Activated CD8-positive, alpha-beta T cell treated with anti-CD3 and anti-CD28 coated beads for 36 hours (primary cell): ENCODE data around the gene CADM2. TPM values are rescaled to one million over a fixed set of nuclear protein-coding genes. Genes with fewer than 3 reads are reported as not detected.

Experiments
- ATAC-seq: fragments of 200-7000 bp; cut with Tn5 transposase; one replicate; pipeline ENCODE4 v1.10.0; 2021; ENCODE audit warnings: mild to moderate bottlenecking, moderate library complexity
- CTCF ChIA-PET: fragments of 350-600 bp; sonication (Branson Sonifier 250); formaldehyde crosslinking; loops from one replicate; lab custom pipeline; 2021; ENCODE audit warnings: antibody characterized with exemption; lab: Charles Lee
- POLR2A ChIA-PET: fragments of 350-600 bp; sonication (Branson Sonifier 250); formaldehyde crosslinking; loops from one replicate; lab custom pipeline; 2021; ENCODE audit warnings: antibody characterized with exemption; lab: Charles Lee
- DNase-seq: peaks from one replicate; pipeline ENCODE4 v3.0.0-alpha.2; 2020
- H3K27ac Mint-ChIP-seq: one replicate; pipeline ENCODE4 v1.8.0; 2021; ENCODE audit warnings: mild to moderate bottlenecking, mixed read lengths
- H3K27me3 Mint-ChIP-seq: one replicate; pipeline ENCODE4 v1.8.0; 2021; ENCODE audit warnings: mixed read lengths
- H3K36me3 Mint-ChIP-seq: one replicate; pipeline ENCODE4 v1.8.0; 2021; ENCODE audit warnings: low read depth, mixed read lengths
- H3K4me1 Mint-ChIP-seq: one replicate; pipeline ENCODE4 v1.8.0; 2021; ENCODE audit warnings: low read depth, mixed read lengths
- H3K4me3 Mint-ChIP-seq: one replicate; pipeline ENCODE4 v1.8.0; 2021; ENCODE audit warnings: mild to moderate bottlenecking, moderate library complexity, mixed read lengths
- H3K9me3 Mint-ChIP-seq: one replicate; pipeline ENCODE4 v1.8.0; 2021; ENCODE audit warnings: mixed read lengths
- intact Hi-C: fragments of 100-400 bp; cut with micrococcal nuclease; formaldehyde crosslinking; loops from one replicate; pipeline ENCODE4 v1.10.0; 2022
- total RNA-seq, 2 experiments: library from RNA; stranded (reverse); gene quantifications; one replicate each; pipeline ENCODE4 v1.2.3, GENCODE V29; 2021
- TF ChIP-seq, protein P1 (sequence below): fragments of 200-600 bp; IDR thresholded peaks from one replicate; pipeline ENCODE4 v1.8.0; 2022; ENCODE audit warnings: antibody characterized with exemption, mild to moderate bottlenecking

The CADM2 gene
- total RNA-seq, 2 experiments from 2014 or later = 0.38 TPM; not detected in 1

DNA sequence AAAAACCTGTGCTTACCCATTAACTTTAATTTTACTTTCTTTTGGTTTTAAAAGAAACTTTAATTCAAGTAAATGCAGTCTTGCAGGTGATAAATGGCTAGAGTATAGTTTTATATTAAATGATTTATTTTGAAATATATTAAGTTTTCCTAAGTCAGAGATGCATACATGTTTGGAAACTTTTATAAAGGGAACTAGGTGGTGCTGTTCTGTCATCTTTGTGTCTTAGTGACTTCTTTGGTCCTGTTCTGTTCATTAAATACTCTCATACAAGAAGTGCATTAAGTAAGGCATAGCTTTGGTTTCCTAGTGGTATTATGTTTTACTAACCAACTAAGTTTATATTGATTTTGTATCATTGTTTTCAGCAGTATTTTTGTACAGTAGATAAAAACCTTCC lies 15.6 kb downstream of the CADM2 start:
- no peak for DNase-seq
- Mint-ChIP-seq H3K9me3 (peaks cover 4% of the 10 kb centered on the region), H3K36me3 (no peaks in the 10 kb centered on the region), H3K4me3 (no peak overlapping the region), H3K4me1 (no peaks in the 10 kb centered on the region), H3K27me3 (no peaks in the 10 kb centered on the region), H3K27ac (no peak overlapping the region)
- CTCF ChIA-PET = no interaction called here
- intact Hi-C loops = no loop called here
- POLR2A ChIA-PET = no interaction called here
- TF ChIP-seq, protein P1, sequence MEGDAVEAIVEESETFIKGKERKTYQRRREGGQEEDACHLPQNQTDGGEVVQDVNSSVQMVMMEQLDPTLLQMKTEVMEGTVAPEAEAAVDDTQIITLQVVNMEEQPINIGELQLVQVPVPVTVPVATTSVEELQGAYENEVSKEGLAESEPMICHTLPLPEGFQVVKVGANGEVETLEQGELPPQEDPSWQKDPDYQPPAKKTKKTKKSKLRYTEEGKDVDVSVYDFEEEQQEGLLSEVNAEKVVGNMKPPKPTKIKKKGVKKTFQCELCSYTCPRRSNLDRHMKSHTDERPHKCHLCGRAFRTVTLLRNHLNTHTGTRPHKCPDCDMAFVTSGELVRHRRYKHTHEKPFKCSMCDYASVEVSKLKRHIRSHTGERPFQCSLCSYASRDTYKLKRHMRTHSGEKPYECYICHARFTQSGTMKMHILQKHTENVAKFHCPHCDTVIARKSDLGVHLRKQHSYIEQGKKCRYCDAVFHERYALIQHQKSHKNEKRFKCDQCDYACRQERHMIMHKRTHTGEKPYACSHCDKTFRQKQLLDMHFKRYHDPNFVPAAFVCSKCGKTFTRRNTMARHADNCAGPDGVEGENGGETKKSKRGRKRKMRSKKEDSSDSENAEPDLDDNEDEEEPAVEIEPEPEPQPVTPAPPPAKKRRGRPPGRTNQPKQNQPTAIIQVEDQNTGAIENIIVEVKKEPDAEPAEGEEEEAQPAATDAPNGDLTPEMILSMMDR = no peak
- no peak for ATAC-seq

DNA sequence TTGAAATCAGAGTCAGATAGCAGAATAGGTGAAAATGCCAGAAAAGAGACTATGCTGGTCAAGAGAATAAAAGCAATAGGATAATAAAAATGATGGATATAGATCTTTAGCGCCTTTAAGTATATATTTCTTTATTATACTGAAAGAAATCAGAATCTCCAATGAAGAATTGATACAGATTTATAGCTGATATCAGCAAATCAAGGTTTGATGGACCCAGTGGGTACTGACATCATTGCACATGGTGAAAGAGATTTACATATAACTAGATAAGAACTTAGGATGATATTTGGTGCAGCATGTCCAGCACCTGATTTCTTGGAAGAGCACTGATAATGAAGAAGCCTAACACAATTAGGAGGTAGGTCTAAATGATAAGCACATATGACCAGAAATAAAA lies 18.2 kb downstream of the CADM2 start:
- TF ChIP-seq, protein P1 = no peak
- intact Hi-C loops = no loop called here
- no peaks in the 10 kb centered on the region for H3K4me1 Mint-ChIP-seq

DNA sequence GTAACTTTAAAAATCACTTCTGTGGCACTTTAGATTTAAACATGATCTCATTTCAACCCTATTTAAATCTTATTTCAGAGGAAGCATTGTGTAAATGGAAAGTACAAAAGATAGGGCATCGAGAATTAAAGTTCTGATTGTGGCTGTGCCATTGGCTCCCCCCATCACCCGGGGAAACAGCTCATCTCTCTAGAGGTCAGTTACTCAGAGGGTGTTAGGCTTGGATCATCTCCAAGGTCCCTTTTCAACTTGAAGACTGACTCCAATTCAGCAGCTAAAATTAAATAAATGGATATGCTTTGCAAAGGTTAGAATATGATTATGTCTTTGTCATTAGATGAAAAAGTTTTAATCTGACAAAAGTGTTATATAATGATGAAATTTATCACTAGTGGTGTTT lies 20.1 kb downstream of the CADM2 start:
- DNase-seq (no peak), ATAC-seq (no peak)
- intact Hi-C loops = no loop called here
- Mint-ChIP-seq H3K36me3 (no peaks in the 10 kb centered on the region), H3K9me3 (no peaks in the 10 kb centered on the region), H3K4me1 (no peaks in the 10 kb centered on the region), H3K27ac (no peak overlapping the region), H3K4me3 (no peak overlapping the region), H3K27me3 (no peaks in the 10 kb centered on the region)
- ChIA-PET POLR2A (no interaction called here), CTCF (no interaction called here)
- TF ChIP-seq, protein P1 = no peak

More for the DNA sequence above, 18.2 kb downstream of the CADM2 start:
- ATAC-seq (no peak), DNase-seq (no peak)
- POLR2A ChIA-PET = no interaction called here
- H3K27me3 Mint-ChIP-seq = no peaks in the 10 kb centered on the region
- H3K27ac Mint-ChIP-seq = no peak overlapping the region
- CTCF ChIA-PET = no interaction called here
- no peak overlapping the region for H3K4me3 Mint-ChIP-seq
- no peaks in the 10 kb centered on the region for H3K36me3 Mint-ChIP-seq
- H3K9me3 Mint-ChIP-seq = no peaks in the 10 kb centered on the region

DNA sequence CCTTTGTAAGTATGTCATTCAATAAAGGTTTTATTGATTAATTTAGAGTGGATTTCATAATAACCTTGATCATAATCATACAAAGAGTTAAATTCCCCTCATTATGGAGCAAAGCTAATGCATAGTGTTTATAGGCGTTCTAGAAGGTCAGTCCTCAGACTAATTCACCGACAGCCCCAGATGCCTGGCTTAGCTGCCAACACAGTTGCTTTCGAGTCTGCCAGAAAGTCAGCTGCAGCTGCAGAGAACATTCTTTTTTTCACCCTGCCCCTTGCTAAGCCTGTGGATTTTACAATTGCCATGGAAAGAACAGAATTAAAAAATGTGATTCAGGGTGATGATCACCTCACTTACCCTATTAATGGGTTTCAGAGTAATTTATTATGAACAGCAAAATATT lies 21.2 kb downstream of the CADM2 start:
- H3K27me3 Mint-ChIP-seq = no peaks in the 10 kb centered on the region
- CTCF ChIA-PET = no interaction called here
- H3K9me3 Mint-ChIP-seq = no peaks in the 10 kb centered on the region
- DNase-seq = no peak
- H3K4me1 Mint-ChIP-seq = no peaks in the 10 kb centered on the region
- intact Hi-C loops = no loop called here
- POLR2A ChIA-PET = no interaction called here
- H3K4me3 Mint-ChIP-seq = no peak overlapping the region
- TF ChIP-seq, protein P1 = no peak
- no peak for ATAC-seq
- H3K27ac Mint-ChIP-seq = no peak overlapping the region
- no peaks in the 10 kb centered on the region for H3K36me3 Mint-ChIP-seq

DNA sequence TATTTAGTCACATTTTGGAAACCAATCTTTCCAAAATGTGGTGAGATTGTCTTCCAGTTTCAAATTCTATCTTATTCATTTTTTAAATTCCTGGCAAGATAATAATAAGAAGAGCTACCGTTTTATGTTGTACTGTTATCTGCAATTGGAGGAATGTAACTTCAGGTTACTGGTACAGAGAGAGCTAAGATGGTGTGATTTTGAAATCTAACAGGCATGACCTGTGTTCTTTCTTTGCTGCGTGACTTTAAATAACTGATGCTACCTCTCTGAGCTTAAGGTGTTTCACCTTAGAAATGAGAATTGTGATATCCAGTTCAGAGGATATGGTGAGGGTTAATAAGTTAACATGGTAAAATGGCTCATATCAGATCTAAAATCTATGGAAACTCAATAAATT lies 21.7 kb downstream of the CADM2 start:
- Mint-ChIP-seq H3K36me3 (no peaks in the 10 kb centered on the region), H3K27ac (no peak overlapping the region), H3K27me3 (no peaks in the 10 kb centered on the region), H3K4me3 (no peak overlapping the region), H3K4me1 (no peaks in the 10 kb centered on the region), H3K9me3 (no peaks in the 10 kb centered on the region)
- ChIA-PET CTCF (no interaction called here), POLR2A (no interaction called here)
- ATAC-seq (no peak), DNase-seq (no peak)
- TF ChIP-seq, protein P1 = no peak
- intact Hi-C loops = no loop called here
